GM23338 (cell line): ENCODE measurements around the gene CXCL12. TPM values are rescaled to one million over a fixed set of nuclear protein-coding genes. Genes with fewer than 3 reads are reported as not detected.

ENCODE experiments used
- CREB1 ChIP-seq: fragments of 250-450 bp; sonication (Bioruptor Pico); IDR thresholded peaks from 2 replicates; pipeline ENCODE4 v1.5.0; 2020; ENCODE audit warnings: low read depth, mild to moderate bottlenecking, moderate library complexity
- ETS1 ChIP-seq: IDR thresholded peaks from 2 replicates; pipeline ENCODE4 v1.6.1; 2016; ENCODE audit warnings: antibody characterized with exemption
- NANOG ChIP-seq: IDR thresholded peaks from 2 replicates; pipeline ENCODE4 v1.6.1; 2016; ENCODE audit warnings: antibody characterized with exemption, borderline replicate concordance
- REST ChIP-seq: IDR thresholded peaks from one replicate; pipeline ENCODE4 v1.6.1; 2018; ENCODE audit warnings: antibody characterized with exemption; ENCODE audit not compliant: unreplicated experiment
- ZNF331 ChIP-seq: fragments of 250-450 bp; sonication (Bioruptor Pico); IDR thresholded peaks from 2 replicates; pipeline ENCODE4 v1.5.0; 2020; ENCODE audit warnings: low read depth, mild to moderate bottlenecking, moderate library complexity
- ZNF462 ChIP-seq: fragments of 250-450 bp; sonication (Bioruptor Pico); IDR thresholded peaks from 2 replicates; pipeline ENCODE4 v1.5.0; 2020; ENCODE audit warnings: mild to moderate bottlenecking, moderate library complexity
- polyA plus RNA-seq: library from polyadenylated mRNA; unstranded; fragments of >200 nt; fragmentation: Nextera tagmentation; extraction: Ambion mirVana; gene quantifications from 2 replicates; pipeline ENCODE4 v1.2.1, GENCODE V29; 2016
- total RNA-seq: library from RNA; depleted of rRNA; stranded (reverse); fragments of >200 nt; shearing (Covaris generic); gene quantifications from 2 replicates; pipeline ENCODE4 v1.2.3, GENCODE V29; 2014

Gene CXCL12
- total and polyA plus RNA-seq, 2 experiments from 2014 or later = 53.8 to 58.5 TPM

- TF ChIP-seq ZNF462 (no peak), CREB1 (CRISPR knock-in tag) (no peak), REST (no peak), ZNF331 (CRISPR knock-in tag) (no peak), ETS1 (no peak), NANOG (no peak)
These were observed 32.0 kb upstream of the CXCL12 start (continued) for GRCh38 chr10:44416936-44417335.
